HG03565 (cell line): Measurements from ENCODE around the gene PAPPA2.

Experiments
- ATAC-seq: cut with Tn5 transposase; IDR thresholded peaks from one replicate; pipeline ENCODE4 v1.9.1; 2021; ENCODE audit warnings: mild to moderate bottlenecking, moderate library complexity; ENCODE audit not compliant: unreplicated experiment

The PAPPA2 gene

DNA sequence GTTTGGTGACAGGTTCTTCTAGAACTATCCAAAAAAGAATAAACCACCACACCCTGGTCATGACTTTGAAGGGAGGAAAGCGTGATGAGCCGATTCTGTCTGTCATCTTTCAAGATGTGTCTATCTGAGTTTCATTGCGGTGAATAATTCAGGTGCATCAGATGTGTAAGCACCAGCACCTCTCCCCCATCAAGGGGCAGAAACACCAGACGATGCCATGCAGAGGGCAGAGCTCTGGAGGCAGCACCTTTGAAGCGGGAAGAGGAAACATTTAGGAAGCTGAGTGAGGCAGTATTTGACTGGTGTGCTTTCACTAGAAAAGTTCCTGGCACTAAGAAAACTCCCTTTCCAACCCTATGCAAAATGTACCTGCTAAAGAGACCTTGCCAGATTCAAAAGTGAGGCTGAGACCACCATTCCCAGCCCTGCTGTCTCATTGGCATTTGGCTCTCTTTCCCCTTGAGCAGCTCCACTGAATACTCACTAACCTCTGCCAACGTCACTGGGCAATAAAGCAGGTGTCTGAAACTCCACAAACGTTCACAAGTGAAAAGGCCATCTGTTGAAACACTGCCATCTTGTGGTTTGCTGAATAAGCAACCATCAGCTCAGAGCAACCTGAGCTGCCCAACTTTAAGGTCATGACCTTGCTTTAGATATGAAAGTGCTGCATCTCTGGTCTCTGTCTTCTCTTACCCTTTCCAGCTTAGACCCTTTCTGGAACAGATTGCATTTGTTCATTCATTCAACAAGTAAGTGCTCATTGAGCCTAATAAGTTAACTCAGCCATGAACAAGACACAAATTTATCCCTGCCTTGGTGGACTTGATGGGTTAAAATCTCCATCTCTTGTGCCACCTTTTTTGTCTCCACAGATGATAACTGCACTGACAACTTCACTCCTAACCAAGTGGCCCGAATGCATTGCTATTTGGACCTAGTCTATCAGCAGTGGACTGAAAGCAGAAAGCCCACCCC, 228.6 kb downstream of the PAPPA2 start:
- peak; percentile 93 for ATAC-seq

DNA sequence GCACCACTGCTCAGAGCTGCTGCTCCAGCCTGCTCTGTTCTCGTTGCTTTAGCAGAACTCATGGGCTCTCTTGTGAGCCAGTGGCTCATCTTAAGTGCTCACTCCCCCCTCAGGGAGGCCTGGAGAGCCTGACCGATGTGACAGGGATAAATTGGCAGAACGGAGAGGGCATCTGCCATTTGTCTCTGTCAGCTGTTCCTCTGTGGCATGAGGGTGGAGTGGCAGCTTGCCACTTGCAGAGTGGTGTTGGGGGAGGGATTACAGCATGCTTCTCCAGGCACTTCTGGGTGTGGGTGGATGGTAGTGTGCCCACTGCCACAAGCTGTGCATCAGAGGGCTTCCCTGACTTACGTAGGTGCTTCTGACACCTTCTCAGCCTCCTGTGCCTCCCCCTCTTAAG, 229.5 kb downstream of the PAPPA2 start:
- no peak for ATAC-seq

DNA sequence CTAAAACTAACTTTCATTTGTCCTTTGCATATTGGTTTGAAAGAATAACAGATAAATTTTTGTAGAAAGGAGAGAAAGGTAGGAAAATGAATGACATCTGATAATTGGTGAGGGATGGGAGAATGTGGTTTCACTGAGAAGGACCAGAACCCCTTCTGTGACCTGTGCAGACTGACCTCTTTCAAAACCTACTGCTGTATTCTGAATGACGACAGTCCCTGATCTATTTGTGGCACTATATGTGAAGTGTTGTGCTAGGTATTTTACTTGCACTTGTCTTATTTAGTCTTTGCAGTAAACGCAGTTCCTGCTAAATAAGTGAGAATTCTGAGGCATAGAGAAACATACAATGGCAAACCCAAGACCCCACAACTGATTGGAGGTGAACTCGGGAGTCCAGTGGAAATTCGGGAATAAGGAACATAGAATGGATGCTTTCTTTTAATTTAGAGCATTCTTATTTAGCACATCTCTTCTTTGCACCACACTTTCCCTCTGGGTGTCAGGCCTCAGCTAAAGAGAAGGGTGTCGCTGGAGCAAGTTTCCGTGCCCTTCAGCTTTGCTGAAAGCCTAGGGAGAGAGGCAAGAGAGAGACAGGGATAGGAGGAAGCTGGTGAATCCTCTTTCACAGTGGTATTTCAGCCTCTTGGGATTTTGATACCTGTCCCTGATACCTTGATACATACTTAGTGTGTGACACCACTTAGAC, 230.2 kb downstream of the PAPPA2 start:
- no peak for ATAC-seq

DNA sequence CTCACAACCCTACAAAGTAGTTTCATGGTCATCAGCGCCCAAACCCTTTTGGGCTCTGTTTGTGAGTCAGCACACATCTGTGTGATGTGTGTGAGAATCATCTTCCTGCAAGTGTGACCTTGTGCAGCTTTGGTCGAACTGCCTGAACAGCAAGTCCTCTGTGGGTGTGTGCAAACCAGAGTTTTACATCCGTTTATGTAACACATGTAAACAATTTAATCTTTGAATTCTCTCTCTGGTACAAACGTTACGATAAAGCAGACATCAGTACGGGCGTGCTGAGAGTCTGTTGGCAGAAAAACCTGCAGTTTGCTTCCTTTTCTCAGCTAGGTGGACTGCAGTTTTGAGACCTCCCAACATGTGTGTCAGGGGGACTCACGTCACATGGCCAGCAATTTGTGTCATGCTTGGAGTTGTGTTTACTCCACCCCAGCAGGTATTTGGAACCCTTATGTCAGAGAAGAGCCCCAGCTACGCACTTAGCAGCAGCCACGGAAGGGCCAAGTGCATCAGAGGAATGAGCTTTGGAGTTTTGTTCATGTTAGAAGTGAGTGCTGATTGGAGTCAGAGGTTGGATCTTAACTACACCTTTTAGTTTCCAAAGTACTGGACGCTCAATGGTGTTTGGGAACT, 230.8 kb downstream of the PAPPA2 start:
- no peak for ATAC-seq

DNA sequence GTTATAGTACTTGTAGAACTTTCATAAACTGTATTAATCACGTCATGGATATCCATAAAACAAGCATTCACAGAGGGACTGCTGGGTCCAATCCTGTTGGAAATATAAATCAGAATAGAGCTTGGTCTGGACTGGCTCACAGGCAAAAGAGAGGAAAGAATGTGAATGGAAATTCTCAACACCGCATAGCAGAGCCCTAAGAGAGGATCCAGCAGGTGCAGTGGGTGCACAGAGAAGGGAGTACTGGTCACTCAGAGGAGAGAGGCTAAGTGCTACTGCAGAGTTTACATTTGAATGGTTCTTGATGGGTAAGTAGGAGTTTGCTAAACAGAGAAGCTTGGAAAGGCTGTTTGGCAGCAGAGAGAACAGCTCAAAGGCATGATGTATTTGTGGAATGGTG, 231.7 kb downstream of the PAPPA2 start:
- no peak for ATAC-seq

DNA sequence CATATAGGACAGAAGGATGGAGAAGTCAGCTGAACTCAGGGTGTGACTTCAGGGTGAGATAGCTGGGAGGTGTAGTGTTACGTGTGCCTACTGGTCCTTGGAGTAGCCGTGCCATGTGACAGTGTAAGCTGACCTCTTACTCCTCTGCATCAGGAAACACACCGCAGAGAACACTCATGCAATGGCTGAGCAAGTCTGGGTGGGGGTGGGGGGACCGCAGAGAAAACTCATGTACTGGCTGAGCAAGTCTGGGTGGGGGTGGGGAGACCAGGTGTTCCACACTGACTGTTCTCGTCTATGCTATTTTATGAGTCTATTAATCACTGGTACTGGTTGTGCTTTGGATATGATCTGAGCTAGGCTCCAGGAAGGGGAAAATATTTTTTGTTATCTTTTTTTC, 233.1 kb downstream of the PAPPA2 start:
- no peak for ATAC-seq

DNA sequence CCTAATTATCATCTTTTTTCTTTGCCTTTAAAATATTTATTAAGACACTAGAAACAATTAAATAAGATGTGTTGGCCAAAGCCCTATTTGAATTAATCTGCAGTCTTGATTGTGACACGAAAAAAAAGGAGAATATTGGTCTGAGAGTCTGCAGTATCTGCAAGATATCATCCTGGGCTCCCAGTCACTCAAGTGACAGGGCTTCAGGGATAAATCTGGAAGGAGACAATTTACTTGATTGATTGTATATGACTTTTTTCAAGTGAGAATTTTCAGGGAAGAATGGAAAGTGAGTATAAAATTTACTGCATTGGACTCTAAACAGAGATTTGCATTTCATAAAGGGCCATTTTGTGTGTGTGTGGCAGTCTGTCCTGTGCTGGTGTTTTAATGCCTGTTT, 233.7 kb downstream of the PAPPA2 start:
- no peak for ATAC-seq

DNA sequence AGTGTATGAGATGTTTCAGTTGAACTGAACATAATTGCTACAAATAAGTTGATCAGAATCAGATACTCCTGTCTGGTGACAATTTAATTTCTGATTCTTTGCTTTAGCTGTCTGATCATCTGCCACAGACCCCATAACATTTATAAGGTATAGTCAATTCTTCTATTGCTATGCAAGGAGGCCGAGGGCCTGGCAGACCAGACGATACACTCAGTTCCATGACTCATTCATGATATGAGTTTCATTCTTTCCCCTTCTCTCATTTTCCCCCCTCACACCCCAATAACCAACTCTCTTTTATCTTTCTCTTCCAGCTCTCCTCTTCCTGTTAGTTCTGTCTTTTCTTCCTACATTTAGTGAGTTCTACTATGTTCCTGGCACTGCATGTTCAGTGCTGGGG, 236.8 kb downstream of the PAPPA2 start:
- ATAC-seq, result no peak

DNA sequence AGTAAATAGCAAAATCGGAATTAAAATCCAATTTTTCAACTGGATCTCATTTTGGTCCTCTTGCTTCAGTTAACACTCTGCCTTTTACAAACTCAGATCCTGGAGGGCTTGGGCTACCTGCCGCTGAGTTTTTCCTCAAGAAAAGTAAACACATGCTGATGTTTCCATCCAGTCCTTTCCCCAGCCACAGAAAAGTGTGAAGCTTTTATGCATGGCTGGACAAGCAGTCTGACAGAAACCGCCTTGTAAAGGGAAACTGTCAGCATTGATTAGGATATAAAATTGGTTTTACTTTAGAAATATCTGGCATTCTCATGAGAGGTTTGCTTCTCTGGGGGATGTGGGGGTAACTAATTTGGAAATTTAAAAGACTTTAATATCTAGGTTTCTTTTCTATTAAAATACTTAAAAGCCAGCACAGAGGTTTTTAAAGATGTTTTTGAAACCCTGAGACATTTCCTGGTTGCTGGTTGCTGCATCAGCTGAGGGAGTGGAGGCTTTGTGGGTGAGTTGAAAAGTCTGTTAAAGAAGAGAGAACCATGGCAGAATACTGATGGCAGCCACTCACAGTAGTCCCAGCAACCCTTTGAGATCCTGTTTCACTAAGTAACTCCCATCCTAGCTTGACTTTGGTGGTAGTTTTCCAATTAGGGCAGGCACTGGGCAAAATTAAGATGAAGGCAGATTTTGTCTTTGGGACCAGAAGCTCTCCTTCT, 238.3 kb downstream of the PAPPA2 start:
- ATAC-seq, result no peak

DNA sequence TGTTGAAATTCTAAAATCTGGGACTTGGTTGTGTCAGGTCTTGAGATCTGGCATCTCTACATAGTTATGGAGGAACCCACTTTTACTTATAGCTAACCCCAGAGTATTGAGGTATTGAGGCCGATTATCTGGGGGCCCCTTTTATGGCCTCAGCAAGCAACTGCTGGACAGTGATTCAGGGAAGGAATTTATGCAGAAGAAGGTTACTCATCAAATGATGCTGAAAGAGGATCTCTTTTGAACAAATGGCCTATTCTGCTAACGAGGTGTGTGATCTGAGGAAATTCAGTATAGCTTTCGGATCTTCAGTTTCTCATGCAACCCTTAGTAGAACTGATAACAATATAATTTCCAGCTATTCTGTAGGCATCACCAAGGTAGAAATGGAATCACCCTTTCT, 239.9 kb downstream of the PAPPA2 start:
- ATAC-seq, result no peak

DNA sequence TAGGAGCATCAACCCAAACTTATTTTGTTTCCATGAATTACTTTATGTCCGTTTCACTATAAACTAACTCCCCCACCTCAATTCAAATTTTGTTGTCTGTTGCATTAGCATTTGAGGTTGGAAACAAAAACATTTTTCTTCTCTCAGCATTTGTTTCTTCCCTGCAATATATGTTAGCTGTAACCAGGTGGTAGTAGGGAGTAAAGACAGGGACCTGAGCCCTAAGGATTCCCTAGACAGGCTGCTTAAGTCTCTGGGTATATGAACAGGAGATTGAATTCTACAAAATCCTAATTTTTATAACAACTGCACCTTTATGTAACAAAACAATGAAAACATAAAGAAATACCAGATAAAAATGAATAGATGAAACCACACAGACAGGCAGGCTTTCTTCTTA, 242.6 kb downstream of the PAPPA2 start:
- no peak for ATAC-seq

DNA sequence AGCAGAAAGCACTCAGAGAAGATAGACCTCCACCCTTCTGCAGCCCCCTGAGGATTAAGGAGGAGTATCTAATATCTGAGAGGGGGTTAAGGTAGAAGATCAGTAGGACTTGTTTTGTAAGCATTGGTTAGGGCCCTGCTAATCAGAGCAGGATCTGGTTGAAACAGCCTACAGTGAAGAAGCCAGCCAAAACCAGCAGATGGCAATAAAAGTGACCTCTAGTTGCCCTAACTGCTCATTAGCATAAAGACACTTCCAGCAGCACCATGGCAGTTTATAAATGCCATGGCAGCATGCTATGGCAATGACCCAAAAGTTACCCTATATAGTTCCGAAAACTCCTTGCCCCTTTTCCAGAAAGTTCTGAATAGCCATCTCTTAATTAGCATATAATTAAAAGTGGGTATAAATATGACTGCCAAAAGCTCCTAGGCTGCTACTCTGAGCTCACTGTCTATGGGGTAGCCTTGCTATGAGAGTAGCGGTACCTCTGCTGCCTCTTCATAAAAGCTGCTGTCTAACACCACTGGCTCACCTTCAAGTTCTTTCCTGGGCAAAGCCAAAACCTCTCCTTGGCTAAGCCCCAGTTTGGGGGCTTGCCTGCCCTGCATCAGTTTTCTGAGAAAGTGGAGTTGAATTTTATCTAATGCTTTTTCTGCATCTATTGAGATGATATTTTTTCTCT, 254.2 kb downstream of the PAPPA2 start:
- ATAC-seq, result no peak

DNA sequence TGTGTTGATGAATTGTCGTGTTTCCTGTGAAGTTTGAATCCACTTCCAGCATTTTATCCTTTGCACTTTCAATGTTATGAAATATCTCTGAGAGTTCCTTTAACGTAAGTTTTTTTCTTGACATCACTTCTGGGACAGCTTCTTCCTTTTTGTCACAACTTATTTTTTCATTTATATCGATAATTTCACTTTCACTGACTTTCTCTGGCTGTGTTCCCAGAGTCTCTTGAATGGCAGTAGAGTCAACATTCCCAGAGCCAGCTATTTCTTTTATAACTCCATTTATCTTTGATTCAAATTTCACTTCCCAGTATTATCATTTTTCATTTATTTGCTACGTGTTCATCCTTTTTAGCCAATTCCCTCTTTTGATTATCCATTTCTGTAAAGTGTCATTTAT, 256.5 kb downstream of the PAPPA2 start:
- no peak for ATAC-seq

DNA sequence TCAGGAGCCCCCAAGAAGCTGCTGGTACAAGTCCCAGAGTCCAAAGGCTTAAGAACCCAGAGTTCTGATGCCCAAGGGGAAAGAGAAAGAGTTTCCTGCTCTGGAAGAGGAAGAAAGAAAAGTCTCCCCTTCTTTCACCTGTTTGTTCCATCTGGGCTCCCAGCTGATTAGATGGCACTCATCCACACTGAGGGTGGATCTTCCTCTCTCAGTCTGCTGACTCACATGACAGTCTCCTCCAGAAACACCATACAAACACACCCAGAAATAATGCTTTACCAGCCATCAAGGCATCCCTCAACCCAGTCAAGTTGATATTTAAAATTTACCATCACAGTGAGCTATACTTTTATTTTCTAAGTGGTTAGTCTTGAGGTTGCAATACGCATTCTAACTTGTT, 257.9 kb downstream of the PAPPA2 start:
- ATAC-seq, result no peak

DNA sequence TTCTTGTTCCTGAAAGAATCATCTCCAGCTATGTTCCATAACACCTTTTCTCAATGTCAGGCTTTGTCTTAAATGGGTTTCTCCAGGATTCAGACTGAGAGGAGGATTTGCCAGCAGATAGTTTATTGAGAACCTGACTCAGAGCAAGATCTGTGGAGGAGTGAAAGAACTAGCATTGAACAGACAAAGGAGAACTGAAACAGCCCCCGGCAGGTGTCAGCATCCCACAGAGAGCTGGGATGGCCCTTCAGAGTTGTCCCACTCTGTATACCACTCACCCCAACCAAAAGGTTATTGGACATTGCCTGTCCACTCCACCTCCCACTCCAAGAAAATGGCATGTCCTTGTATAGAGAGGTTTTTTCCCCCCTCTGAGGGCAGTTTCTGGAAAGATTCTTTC, 270.7 kb downstream of the PAPPA2 start:
- peak; percentile 64 for ATAC-seq

DNA sequence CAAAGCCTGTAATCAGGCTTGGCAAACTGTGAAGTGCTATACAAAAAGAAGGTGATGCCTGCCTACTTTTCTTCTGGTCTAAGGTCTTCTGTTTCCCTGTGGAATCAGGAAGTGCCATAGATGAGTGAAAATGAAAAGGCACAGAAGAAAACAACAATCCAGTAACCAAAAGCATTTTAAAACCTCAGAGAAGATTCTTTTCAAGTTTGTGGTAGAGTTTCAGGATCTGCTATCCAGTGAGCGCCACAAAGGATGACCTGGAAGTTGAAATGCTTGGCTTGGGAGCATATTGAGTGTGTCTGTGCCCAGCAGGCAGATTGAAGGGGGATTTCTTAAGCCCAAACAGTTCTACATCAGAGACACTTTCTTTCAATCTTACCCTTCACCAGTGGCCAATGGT, 272.2 kb downstream of the PAPPA2 start:
- ATAC-seq, result no peak

DNA sequence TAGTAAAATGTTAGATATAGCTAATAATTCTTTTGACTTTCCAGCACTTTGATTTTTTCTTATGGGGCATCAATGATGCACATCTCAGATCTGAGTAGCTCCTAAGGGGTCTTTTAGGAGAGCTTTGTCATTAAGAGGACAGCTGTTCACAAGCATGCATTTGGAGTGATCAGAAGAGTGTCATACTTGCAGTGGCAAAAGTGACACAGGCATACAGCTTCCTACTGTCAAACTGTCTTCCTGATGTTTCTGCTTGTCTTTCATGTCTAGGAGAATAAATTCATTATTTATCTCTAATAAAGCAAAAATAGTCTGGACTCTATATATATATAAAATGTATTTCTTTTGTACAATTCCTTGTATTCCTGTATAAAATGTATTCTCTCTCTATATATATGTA, 273.0 kb downstream of the PAPPA2 start:
- no peak for ATAC-seq

DNA sequence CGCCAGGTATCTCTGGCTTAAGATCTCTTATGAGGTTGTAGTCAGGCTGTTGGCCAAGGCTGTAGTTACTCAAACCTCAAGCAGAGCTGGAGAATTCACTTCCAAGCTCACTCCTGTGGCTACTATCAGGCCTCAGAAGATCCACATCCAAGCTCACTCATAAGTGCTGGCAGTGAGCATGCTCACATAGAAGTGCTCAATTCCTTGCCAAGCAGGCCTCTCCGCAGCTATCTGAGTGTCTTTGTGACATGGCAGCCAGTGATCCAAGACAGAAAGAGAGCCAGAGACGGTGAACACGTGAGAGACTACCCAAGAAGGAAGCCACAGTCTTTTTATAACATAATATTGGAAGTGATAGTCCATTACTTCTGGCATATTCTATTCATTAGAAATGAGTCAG, 278.2 kb downstream of the PAPPA2 start:
- ATAC-seq, result no peak

DNA sequence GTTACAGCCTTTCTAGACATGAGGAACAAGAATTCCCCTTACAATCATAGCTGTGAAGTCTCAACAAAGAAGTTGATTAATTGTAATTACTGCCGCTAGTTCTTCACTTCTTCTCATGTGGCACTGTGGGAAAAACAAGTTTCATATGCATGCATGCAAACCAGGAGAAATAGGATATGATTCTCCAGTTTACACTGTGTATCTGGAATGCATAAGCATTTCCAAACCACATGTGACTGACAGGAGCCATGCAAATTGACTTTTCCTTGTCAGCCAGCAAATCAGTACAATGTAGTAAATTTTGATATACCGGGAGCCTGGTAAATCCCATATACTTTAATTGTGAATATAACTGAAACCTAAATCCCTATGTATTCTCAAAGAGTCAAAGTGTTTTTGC, 279.3 kb downstream of the PAPPA2 start:
- no peak for ATAC-seq

DNA sequence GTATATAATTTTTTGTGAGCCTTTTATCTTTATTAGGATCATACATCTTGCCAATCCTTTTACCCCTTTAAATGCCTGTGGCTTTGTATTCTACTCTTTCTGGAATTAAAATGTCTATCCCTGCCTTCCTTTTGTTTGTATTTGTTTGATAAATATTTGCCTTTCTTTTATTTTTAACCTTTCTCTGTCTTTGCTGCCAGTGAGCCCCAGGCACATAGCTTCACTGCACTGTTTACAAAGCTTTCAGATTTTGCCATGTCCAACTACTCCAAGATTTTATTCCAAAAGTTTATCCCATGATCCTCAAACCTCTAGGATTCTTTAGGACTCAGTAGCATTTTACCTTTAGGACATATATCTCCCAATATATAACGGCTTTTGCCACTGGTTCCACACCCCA, 281.2 kb downstream of the PAPPA2 start:
- no peak for ATAC-seq

DNA sequence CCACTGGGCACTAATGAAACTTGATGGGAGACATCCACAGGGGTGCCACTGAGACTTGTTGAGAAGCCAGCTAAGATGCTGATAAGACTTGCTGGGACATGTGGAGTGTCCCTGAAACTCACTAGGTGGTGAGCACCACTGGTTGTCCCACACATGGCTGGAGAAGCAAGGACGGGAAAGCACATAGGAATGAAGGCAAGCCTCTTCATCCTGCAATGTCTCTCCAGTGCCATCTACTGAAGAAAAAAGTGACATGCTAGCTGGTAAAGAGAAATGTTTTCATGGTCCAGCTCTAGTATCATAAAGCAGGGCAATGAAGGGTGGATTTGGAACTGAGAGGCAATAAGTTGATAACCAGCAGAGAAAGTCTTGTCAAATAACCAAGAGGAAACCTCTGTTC, 283.0 kb downstream of the PAPPA2 start:
- ATAC-seq, result no peak
